Suppressor macrophage (primary cell): ENCODE measurements around the gene GSTM4.

ENCODE experiments used
- DNase-seq, 4 experiments: peaks; one replicate each; pipeline ENCODE4 v3.0.0-alpha.2; 2020 to 2022

The GSTM4 gene

GRCh38 chr1:109624201-109625010 is 31.5 kb upstream of the GSTM4 start:
- peak in 1 of 4 experiments; percentile 47 for DNase-seq

- DNase-seq: no peak
Measured at GRCh38 chr1:109625176-109625575, 30.7 kb upstream of the GSTM4 start.

GRCh38 chr1:109625601-109626560 is 30.0 kb upstream of the GSTM4 start:
- DNase-seq: no peak

GRCh38 chr1:109626682-109627408 is 29.1 kb upstream of the GSTM4 start:
- no peak for DNase-seq

- no peak for DNase-seq
Measured at GRCh38 chr1:109627692-109628399, 28.1 kb upstream of the GSTM4 start.

- DNase-seq: no peak
Measured at GRCh38 chr1:109628540-109629321, 27.2 kb upstream of the GSTM4 start.

GRCh38 chr1:109629372-109630030 is 26.4 kb upstream of the GSTM4 start:
- no peak for DNase-seq

- DNase-seq: peak in 1 of 4 experiments; percentile 46
Measured at GRCh38 chr1:109630081-109630897, 25.6 kb upstream of the GSTM4 start.

- no peak for DNase-seq
Measured at GRCh38 chr1:109630898-109631512, 24.9 kb upstream of the GSTM4 start.

GRCh38 chr1:109631513-109632505 is 24.1 kb upstream of the GSTM4 start:
- DNase-seq: peak in 1 of 4 experiments; percentile 39

GRCh38 chr1:109632671-109633346 is 23.1 kb upstream of the GSTM4 start:
- DNase-seq: no peak

GRCh38 chr1:109634292-109634691 is 21.6 kb upstream of the GSTM4 start:
- DNase-seq: peak; percentile 69 to 81 (median 74)

GRCh38 chr1:109634771-109635750 is 20.8 kb upstream of the GSTM4 start:
- DNase-seq: no peak

- DNase-seq: no peak
Measured at GRCh38 chr1:109635862-109636200, 20.1 kb upstream of the GSTM4 start.

GRCh38 chr1:109636201-109636952 is 19.5 kb upstream of the GSTM4 start:
- peak; percentile 55 to 70 (median 60) for DNase-seq
